SKM-1 treated with dmso at 0.1 percent for 144 hours (cell line): Measurements from ENCODE around the gene TMEM114.
"Not testable (repeated sequence)": the region's sequence is repeated elsewhere in the genome, so short reads cannot be mapped to it uniquely, and the experiment has no call there.

ENCODE experiments used
- DNase-seq: peaks from one replicate; lab custom pipeline; 2025; ENCODE audit not compliant: unreplicated experiment; lab: John Stamatoyannopoulos, UW

The TMEM114 gene

DNA sequence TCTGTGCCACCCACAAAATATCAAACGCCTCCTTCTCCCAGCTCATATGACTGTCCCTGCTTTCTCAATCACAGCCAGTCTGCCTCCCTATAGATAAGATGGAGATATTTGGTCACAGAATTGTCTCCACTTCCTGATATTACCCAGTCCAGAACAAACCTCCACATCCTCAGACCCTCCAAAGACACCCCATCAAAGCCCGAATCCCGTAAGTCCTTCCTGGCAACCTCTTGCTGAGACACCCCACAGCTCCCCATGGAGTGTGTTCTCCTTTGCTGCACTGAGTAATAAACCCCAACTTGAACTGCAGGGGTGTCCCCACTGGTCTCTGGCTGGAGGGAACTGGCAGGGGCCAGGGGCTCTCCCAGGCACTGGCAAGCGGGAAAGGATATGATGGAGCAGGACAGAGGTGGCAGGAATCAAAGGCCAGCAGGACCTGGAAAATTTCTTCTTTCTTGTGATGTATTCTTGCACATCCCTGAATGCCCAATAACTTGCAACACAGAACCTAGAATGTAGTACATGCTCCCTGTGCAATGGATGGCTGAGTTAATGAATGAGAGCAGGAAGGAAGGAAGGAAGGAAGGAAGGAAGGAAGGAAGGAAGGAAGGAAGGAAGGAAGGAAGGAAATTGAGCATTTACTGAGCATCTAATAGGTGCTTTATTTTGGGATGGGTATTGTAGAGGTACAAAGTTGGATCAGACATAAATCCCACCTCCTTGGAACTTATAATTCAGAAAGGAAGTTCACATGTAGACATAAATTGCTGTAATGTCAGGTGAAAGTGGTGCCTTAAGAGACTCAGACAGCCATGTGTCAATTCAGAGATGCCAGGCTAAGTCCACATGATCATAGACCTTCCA is 13.9 kb downstream of the TMEM114 start:
- DNase-seq = no peak

DNA sequence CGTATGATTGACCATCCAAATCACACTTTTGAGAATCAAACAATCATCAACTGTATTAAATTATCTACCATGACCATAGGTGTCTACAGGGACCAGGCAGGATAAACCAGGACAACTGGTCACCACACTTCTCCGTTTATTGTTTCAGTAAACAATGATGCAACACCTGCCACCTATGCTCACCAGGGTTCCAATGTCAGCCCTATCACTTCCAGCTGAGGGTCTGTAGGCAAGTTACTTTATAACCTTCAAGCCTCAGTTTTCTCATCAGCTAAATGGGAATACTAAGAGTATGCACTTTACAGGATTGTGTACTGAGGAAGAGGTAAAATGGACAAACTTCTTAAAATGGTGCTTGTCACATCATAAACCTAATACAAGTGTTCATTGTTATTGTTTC is 14.9 kb downstream of the TMEM114 start:
- DNase-seq = no peak

DNA sequence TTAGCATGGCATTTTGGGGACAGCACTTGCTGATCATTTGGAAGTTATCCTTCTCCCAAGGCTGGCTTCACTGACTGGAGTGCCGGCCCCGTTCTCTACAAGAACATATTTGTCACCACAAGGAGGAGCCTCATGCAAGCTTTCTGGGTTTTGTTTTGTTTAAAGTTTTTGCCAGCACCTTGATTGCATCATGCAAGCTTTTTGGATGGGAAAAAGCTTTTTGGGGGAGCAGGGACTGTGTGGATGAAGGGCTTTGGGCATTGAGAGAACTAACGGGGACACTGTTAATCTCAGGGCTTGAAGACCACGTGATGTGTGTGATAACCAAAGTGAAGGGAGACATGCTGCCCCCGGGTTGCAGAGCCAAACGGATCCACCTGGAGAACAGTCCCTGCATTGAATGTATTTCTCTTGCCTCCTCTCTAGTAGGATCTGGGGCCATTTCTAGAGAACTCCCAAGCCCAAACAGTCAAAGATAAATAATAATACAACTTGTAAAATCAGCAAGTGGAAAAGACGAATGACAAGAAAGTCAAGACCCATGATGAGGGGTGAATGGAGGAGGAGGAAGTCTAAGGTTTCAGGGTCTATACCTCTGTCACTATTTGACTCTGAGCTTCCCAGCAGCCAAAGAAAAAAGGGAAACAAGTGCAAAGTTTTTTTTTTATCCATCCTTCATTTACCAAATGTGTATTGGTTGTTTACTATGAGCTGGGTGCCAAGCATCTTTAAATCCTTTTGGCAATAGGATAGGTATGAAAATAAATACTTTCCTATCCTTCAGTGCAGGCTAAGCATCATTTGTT is 17.2 kb downstream of the TMEM114 start:
- peak; percentile 46 for DNase-seq

GRCh38 chr16:8572063-8572918 is 18.0 kb downstream of the TMEM114 start:
- DNase-seq = no peak

GRCh38 chr16:8571061-8571596 is 19.2 kb downstream of the TMEM114 start:
- DNase-seq = peak; percentile 57

DNA sequence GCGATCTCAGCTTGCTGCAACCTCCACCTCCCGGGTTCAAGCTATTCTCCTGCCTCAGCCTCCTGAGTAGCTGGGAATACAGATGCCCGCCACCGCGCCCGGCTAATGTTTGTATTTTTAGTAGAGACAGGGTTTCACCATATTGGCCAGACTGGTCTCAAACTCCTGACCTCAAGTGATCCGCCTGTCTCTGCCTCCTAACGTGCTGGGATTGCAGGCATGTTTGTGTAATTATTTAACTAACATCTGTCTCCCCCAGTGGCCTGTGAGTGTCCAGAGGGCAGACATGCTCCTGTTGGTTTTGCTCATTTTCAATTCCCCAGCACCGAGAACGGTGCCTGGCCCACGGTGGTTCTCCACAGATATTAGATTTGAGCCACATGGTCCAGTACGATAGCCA is 19.9 kb downstream of the TMEM114 start:
- DNase-seq = not testable (repeated sequence)

DNA sequence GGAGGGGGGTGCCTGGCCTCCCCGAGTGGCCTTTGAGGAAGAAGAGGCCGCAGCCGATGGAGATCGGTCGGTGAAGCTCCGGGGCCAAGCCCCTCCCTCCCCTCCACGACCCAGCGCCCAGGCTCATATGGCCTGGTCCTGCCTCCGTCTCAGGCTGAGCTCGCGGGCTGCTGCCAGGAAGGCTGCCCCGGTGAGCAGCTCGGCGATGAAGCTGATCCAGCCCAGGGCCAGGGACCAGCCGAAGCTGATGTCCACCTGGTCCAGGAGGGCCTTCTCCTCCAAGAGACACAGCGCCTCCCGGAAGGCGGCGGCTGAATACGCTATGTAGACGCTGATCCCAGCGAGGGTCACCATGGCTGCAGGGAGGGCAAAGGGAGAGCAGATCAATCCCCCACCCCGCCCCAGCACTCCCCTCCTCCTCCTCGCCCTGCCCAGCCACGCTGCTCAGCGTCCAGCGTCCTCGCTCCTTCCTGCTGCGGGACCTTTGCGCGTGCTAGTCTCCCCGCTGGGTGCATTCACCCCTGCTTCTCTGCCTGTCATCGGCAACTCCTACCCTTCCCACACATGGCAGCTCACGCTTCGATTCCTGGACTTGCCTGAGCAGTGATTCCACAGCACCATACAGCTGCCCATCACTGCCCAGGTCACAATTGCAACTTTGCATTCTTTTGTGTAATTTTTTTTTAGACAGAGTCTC is 20.5 kb downstream of the TMEM114 start:
- DNase-seq = no peak

DNA sequence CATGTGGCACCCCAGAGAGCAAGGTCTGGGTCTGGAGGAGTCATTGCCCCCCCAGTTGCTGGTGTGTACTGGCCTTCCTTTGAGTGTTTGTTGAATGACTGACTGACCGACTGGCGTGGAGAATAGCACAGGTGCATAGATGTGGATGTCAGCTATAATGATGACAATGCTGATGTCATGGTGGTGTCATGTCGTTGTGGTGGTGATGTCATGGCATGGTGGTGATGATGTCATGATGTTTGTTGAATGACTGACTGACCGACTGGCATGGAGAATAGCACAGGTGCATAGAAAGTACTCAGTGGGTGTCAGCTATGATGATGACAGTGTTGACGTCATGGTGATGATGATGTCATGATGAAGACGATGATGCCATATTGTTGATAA is 22.1 kb downstream of the TMEM114 start:
- DNase-seq = no peak

GRCh38 chr16:8567355-8568230 is 22.7 kb downstream of the TMEM114 start:
- DNase-seq = peak; percentile 97

DNA sequence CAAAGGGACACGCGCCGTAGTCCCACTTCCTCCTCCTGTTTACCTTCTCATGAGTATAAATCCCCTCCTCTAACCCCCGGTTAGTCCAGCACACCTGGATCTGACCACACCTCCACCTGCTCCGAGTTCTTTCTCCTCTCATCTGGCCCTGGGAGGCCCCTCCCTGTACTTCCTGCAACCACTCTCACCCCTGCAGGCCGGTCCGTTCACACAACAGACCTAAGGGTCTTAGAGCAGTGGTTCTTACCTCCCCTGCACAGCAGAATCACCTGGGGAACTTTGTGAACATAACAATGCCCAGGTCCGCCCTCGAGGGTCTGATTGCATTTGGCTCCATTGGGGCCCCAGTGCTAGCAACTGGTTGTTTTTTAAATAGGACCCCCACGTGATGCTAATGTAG is 24.8 kb downstream of the TMEM114 start:
- DNase-seq = no peak

GRCh38 chr16:8564934-8565345 is 25.4 kb downstream of the TMEM114 start:
- no peak for DNase-seq

- DNase-seq = not testable (repeated sequence)
Observed at GRCh38 chr16:8563944-8564540, 26.3 kb downstream of the TMEM114 start.

- no peak for DNase-seq
Observed at GRCh38 chr16:8561496-8561895, 28.8 kb downstream of the TMEM114 start.

DNA sequence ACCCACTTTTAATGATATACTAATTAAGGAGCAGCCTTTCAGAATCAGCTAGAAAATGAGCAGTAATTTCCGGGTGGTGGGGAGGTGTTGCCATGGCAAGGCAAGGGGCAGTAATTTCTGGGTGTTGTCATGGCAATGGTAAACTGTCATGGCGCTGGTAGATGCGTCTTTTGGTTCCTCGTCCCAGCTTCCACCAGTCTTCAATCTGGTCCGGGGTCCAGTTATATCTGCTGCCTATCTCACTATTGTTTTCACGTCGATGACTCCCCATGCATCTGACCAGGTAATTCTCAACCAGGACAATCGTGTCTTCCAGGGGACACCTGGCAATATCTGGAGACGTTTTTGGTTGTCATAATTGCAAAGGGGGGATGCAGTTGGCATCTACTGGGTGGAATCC is 34.9 kb downstream of the TMEM114 start:
- DNase-seq = no peak

DNA sequence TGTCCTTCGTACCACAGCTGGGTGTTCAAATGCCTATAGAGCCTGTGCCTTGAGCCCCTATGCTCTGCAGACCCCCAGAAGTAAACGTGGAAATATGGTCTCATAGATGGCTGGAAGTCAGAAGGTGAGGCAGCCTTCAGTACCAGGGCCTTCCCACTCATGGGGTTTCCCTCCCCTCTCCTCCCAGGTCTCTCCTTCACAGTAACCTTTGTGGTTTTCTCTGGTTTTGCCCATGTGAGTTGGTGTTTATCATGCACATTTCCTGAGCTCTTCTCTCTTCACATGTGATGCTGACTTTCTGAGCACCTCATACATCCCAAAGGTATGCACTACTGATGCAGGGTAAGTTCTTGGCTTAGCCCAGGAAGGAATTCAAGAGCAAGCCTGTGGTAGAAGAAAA is 35.4 kb downstream of the TMEM114 start:
- DNase-seq = no peak

- DNase-seq = no peak
Observed at GRCh38 chr16:8554022-8554421, 36.3 kb downstream of the TMEM114 start.

DNA sequence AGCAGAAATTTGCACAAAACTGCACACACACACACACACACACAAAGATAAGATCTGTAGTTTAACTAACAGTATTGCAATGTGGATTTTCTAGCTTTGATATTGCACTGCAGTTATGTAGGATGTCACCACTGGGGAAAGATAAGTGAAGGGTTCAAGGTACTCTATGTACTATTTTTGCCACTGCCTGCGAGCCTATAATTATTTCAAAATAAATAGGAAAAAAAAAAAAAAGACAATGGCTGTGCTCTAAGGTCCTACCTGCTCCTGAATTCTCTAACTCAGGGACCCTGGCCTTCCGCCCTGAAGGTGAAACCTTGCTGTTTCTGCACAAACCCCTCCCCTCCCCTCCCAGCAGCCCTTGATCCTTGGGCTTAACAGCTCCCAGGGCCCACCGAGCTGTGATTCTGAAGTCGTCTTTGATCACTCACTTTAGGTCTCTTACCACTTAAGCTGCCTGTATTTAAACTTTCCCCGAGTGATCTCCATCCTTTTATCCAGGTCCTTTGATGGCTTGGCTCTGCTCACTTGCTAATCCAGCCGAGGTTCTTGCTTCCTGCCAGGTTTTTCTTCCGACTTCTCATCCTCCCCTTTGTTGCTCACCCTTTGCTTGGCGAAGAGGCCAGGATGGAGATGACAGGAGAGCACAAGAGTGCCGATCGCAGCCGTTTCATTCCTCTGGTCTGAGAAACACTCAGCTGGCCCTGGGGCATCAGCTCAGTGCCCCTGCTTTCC is 37.7 kb downstream of the TMEM114 start:
- no peak for DNase-seq
